Thymus (tissue), 14 donors: ENCODE measurements around the gene MRPS31. TPM values are rescaled to one million over a fixed set of nuclear protein-coding genes. Genes with fewer than 3 reads are reported as not detected.

Experiments used
- DNase-seq, 9 donors: peaks; one replicate each; pipeline ENCODE4 v3.0.0-alpha.2; 2013; ENCODE audit warnings: low spot score in 9 of 9, low read depth in 6 of 9, missing footprints in 1 of 9
- H3K27ac ChIP-seq, 2 donors: one replicate each; pipeline ENCODE4 v1.5.1; 2013; ENCODE audit warnings: control low read depth in 1 of 2, low read depth in 1 of 2, low read length in 1 of 2, mild to moderate bottlenecking in 1 of 2, moderate library complexity in 1 of 2
- H3K27me3 ChIP-seq, 2 donors: one replicate each; pipeline ENCODE4 v1.5.1; 2013; ENCODE audit warnings: low read length in 1 of 2; ENCODE audit not compliant: control insufficient read depth in 2 of 2, insufficient read depth in 1 of 2
- H3K36me3 ChIP-seq, 2 donors: one replicate each; pipeline ENCODE4 v1.5.1; 2013; ENCODE audit warnings: low read length in 1 of 2, mild to moderate bottlenecking in 1 of 2, moderate library complexity in 1 of 2; ENCODE audit not compliant: control insufficient read depth in 2 of 2, insufficient read depth in 2 of 2
- H3K4me1 ChIP-seq, 2 donors: one replicate each; pipeline ENCODE4 v1.5.1; 2013; ENCODE audit warnings: low read length in 2 of 2; ENCODE audit not compliant: control insufficient read depth in 2 of 2, insufficient read depth in 2 of 2
- H3K4me3 ChIP-seq, 2 donors: one replicate each; pipeline ENCODE4 v1.5.1; 2013; ENCODE audit warnings: low read length in 2 of 2, control low read depth in 1 of 2, mild to moderate bottlenecking in 1 of 2
- H3K9me3 ChIP-seq, 2 donors: one replicate each; pipeline ENCODE4 v1.5.1; 2013; ENCODE audit warnings: low read length in 1 of 2, mild to moderate bottlenecking in 1 of 2; ENCODE audit not compliant: control insufficient read depth in 2 of 2, insufficient read depth in 1 of 2
- WGBS: extraction: QIAGEN DNeasy Blood & Tissue Kit; methylation state at CpG from one replicate; pipeline ENCODE4 v1.1.7; 2013; 5-methylcytosine and 5-hydroxymethylcytosine counted together
- long read RNA-seq, 10 donors: transcript quantifications; one replicate each; lab custom pipeline, GENCODE V29; 2026
- polyA plus RNA-seq: library from polyadenylated mRNA; stranded (reverse); fragments of 200-250 nt; gene quantifications from one replicate; pipeline ENCODE4 v1.2.3, GENCODE V29; 2013
- total RNA-seq: library from RNA; stranded (reverse); fragments of 120-200 nt; gene quantifications from one replicate; pipeline ENCODE4 v1.2.4, GENCODE V29; 2013
- donor health status: healthy.

MRPS31 gene
- 32.3 TPM for total RNA-seq
- 61.3 TPM for polyA plus RNA-seq
- long read RNA-seq, donor 1, partial matches to known transcripts: 0 of 4 reads
- long read RNA-seq, donor 1, other reads (novel, unspliced or antisense): 0 of 4 reads
- long read RNA-seq, donor 2: 0 reads
- long read RNA-seq, donor 3, transcript MRPS31-204 (2 exons, 782 nt): minor isoform, 6 of 38 reads
- long read RNA-seq, donor 3, transcript MRPS31-201 (7 exons, 1,462 nt): major isoform, 17 of 38 reads
- long read RNA-seq, donor 3, partial matches to known transcripts: 15 of 38 reads
- long read RNA-seq, donor 3, other reads (novel, unspliced or antisense): 0 of 38 reads
- long read RNA-seq, donor 4, transcript MRPS31-201 (7 exons, 1,462 nt): major isoform, 7 of 15 reads
- long read RNA-seq, donor 4, partial matches to known transcripts: 8 of 15 reads
- long read RNA-seq, donor 4, other reads (novel, unspliced or antisense): 0 of 15 reads
- long read RNA-seq, donor 5, transcript MRPS31-201 (7 exons, 1,462 nt): major isoform, 27 of 68 reads
- long read RNA-seq, donor 5, transcript MRPS31-204 (2 exons, 782 nt): minor isoform, 8 of 68 reads
- long read RNA-seq, donor 5, partial matches to known transcripts: 32 of 68 reads
- long read RNA-seq, donor 5, other reads (novel, unspliced or antisense): 0 of 68 reads
- long read RNA-seq, donor 6, transcript MRPS31-201 (7 exons, 1,462 nt): major isoform, 9 of 12 reads
- long read RNA-seq, donor 6, partial matches to known transcripts: 0 of 12 reads
- long read RNA-seq, donor 6, other reads (novel, unspliced or antisense): 0 of 12 reads
- long read RNA-seq, donor 7, transcript MRPS31-201 (7 exons, 1,462 nt): major isoform, 11 of 22 reads
- long read RNA-seq, donor 7, transcript MRPS31-204 (2 exons, 782 nt): minor isoform, 5 of 22 reads
- long read RNA-seq, donor 7, partial matches to known transcripts: 6 of 22 reads
- long read RNA-seq, donor 7, other reads (novel, unspliced or antisense): 0 of 22 reads
- long read RNA-seq, donor 8, partial matches to known transcripts: 0 of 5 reads
- long read RNA-seq, donor 8, other reads (novel, unspliced or antisense): 0 of 5 reads
- long read RNA-seq, donor 9, transcript MRPS31-201 (7 exons, 1,462 nt): major isoform, 11 of 13 reads
- long read RNA-seq, donor 9, partial matches to known transcripts: 0 of 13 reads
- long read RNA-seq, donor 9, other reads (novel, unspliced or antisense): 0 of 13 reads
- long read RNA-seq, donor 10, transcript MRPS31-201 (7 exons, 1,462 nt): major isoform, 10 of 24 reads
- long read RNA-seq, donor 10, partial matches to known transcripts: 13 of 24 reads
- long read RNA-seq, donor 10, other reads (novel, unspliced or antisense): 0 of 24 reads

GRCh38 chr13:40770934-40771618, at the start of gene MRPS31:
Gene MRPS31, minus strand, starts transcription at chr13:40771190. Its CDS starts 54 bp downstream, at chr13:40771136.
- Histone ChIP-seq H3K4me3 (peak within 1 kb of the TSS; percentile 76 to 85), H3K9me3 (no peaks in the 10 kb centered on the region), H3K27me3 (no peaks in the 10 kb centered on the region), H3K4me1 (peaks cover 7 to 14% of the 10 kb centered on the region in 2 donors), H3K27ac (peak within 1 kb of the TSS; percentile 91 to 98), H3K36me3 (peaks cover 2 to 3% of the 10 kb centered on the region in 2 donors)
- peak; percentile 85 to 96 (median 91) for DNase-seq
- WGBS: under 1% methylated on average over 52 of the region's 52 CpGs

- 95% methylated on average over 1 of the region's 1 CpG for WGBS
- Histone ChIP-seq H3K4me1 (no peaks in the 10 kb centered on the region), H3K4me3 (no peak overlapping the region), H3K9me3 (no peaks in the 10 kb centered on the region), H3K36me3 (no peaks in the 10 kb centered on the region), H3K27ac (no peak overlapping the region), H3K27me3 (no peaks in the 10 kb centered on the region)
- DNase-seq: no peak
Observed at GRCh38 chr13:40819797-40820315, 48.9 kb upstream of the MRPS31 start.

DNA sequence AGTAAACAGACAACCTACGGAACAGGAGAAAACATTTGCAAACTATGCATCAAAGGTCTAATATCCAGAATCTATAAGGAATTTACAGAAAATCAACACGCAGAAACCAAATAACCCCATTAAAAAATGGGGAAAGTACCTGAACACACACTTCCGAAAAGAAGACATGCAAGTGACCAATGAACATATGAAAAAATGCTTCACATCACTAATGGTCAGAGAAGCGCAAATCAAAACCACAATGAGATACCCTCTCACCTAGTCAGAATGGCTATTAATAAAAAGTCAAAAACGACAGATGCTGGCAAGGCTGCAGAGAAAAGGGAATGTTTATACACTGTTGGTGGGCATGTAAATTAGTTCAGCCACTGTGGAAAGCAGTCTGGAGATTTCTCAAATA, 47.9 kb upstream of the MRPS31 start:
- Histone ChIP-seq H3K36me3 (peaks cover 2 to 6% of the 10 kb centered on the region in 2 donors), H3K9me3 (peaks cover 0 to 2% of the 10 kb centered on the region in 2 donors), H3K27ac (no peak overlapping the region), H3K27me3 (no peaks in the 10 kb centered on the region), H3K4me3 (no peak overlapping the region), H3K4me1 (no peaks in the 10 kb centered on the region)
- WGBS: 97% methylated on average over 5 of the region's 5 CpGs
- DNase-seq: no peak

GRCh38 chr13:40814803-40815202, 43.8 kb upstream of the MRPS31 start:
- Histone ChIP-seq H3K36me3 (peaks cover 13 to 25% of the 10 kb centered on the region in 2 donors), H3K27ac (no peak overlapping the region), H3K27me3 (no peaks in the 10 kb centered on the region), H3K4me1 (no peaks in the 10 kb centered on the region), H3K4me3 (no peak overlapping the region), H3K9me3 (peaks cover 0 to 3% of the 10 kb centered on the region in 2 donors)
- WGBS: 99% methylated on average over 2 of the region's 2 CpGs
- DNase-seq: no peak

DNA sequence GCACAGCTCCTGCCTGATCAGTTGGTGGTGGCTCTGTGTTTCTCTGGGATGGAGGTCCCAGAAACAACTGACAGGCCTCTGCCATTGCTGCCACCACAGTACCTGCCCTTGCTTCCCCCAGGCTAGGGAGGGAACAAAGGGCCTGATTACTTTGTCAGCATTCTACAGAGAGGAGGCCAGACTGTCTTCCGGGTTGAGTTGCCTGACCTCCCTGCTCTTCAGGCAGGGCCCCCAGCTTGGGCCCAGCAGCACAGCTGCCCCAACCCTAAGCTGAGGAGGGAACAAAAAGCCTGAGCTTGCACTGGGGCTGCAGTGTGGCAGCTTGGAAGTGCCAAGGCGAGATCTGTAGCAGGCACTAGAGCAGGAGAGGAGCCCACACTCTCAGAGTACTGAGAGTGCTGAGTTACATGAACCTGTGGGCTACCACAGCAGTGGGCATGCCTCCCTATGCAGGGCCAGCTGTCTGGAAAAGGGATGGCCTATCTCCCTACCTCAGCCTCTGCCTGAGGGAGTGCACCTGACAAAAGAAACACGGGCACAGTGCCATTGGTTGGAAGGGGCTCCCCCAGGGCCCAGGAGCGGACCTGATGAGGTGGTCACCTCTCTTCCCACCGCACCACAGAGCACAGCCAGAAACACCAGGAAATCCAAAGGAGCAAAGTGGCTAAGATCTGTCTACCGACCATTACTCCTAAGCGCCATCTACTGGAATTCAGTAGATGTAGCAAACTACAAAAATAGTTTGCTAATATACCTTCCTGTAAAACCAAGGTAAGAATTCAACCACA, 42.9 kb upstream of the MRPS31 start:
- DNase-seq: peak in 3 of 9 donors; percentile 2 to 26 (median 11)

DNA sequence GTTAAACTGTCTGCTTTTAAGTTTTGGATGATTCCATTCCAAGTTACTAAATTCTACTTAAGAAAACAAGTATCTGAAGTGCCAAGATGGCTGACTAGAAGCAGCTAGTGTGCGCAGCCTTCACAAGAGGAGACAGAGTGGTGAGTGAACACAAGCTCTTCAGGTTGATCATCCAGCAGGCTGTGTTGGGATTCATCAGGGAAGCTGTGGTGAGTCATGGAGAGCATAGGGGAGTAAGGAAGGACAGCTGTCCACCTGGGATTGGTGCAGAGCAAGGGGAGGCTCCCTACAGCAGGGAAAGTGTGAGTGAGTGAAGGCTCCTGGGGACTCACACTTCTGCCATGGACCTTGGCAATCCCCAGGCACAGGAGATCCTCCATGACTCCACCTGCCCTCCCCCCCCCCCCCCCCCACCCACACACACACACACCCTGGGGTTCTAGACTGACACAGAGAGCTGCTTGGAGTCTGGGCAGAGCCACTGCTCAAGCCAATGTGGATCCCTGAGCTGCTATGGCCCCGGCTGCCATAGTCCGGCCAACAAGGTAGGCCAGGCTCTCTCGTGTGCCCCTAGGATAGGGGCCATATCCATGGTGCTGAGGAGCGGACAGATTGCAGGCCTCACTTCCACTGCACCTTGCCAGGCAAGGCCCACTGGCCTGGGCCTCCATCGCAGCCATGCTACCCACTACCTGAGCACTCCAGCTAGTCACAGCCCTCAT, 41.9 kb upstream of the MRPS31 start:
- H3K4me1 ChIP-seq: no peaks in the 10 kb centered on the region
- WGBS: over 99% methylated on average over 6 of the region's 6 CpGs
- H3K9me3 ChIP-seq: peaks cover 0 to 3% of the 10 kb centered on the region in 2 donors
- H3K4me3 ChIP-seq: no peak overlapping the region
- no peaks in the 10 kb centered on the region for H3K27me3 ChIP-seq
- peaks cover 13 to 32% of the 10 kb centered on the region in 2 donors for H3K36me3 ChIP-seq
- no peak for DNase-seq
- H3K27ac ChIP-seq: no peak overlapping the region

More for the DNA sequence above, 42.9 kb upstream of the MRPS31 start:
- H3K4me3 ChIP-seq: no peak overlapping the region
- peaks cover 0 to 3% of the 10 kb centered on the region in 2 donors for H3K9me3 ChIP-seq
- H3K27me3 ChIP-seq: no peaks in the 10 kb centered on the region
- peaks cover 13 to 31% of the 10 kb centered on the region in 2 donors for H3K36me3 ChIP-seq
- WGBS: 92% methylated on average over 7 of the region's 7 CpGs
- no peaks in the 10 kb centered on the region for H3K4me1 ChIP-seq
- no peak overlapping the region for H3K27ac ChIP-seq

DNA sequence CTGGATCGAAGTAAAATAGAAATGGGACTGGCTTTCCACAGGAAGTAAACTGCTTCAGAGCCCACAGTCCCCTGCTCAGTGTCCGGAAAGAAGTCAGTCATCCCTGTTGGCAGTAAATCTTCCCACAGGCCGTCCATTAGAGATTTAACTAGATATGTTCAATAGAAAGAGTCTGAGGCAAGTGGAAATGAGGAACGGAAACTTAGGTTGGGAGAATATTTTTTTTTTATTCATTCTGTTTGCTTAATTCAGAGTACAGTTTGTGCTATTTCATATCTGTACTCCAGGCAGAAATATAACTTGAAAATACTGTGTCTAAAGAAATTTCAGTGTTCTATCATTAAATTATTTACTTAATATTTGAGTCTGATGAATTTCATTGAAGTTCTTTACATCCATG, 41.1 kb upstream of the MRPS31 start:
- H3K9me3 ChIP-seq: peaks cover 0 to 3% of the 10 kb centered on the region in 2 donors
- DNase-seq: no peak
- H3K4me3 ChIP-seq: no peak overlapping the region
- H3K36me3 ChIP-seq: peaks cover 16 to 33% of the 10 kb centered on the region in 2 donors
- 84% methylated on average over 4 of the region's 4 CpGs for WGBS
- no peak overlapping the region for H3K27ac ChIP-seq
- H3K4me1 ChIP-seq: no peaks in the 10 kb centered on the region
- H3K27me3 ChIP-seq: no peaks in the 10 kb centered on the region
